ENCODE measurements around the gene PIAS4.

- no peak for TF ChIP-seq TAF1 (IDR thresholded peaks at IDR 0.05; ENCODE audit: borderline replicate concordance, low read depth, low read length)
- no peak for TF ChIP-seq POLR2AphosphoS5 (IDR thresholded peaks at IDR 0.05; ENCODE audit: low read length)
- TF ChIP-seq ATF7 (IDR thresholded peaks at IDR 0.05; ENCODE audit: low read depth): no peak
- no peak for TF ChIP-seq EED (IDR thresholded peaks at IDR 0.05; ENCODE audit: low read depth)
- TF ChIP-seq CTCF (IDR thresholded peaks at IDR 0.05 in 2 of 3, conservative IDR thresholded peaks at IDR 0.05 in 1 of 3; ENCODE audit: control insufficient read depth in 2 of 3, extremely low read depth in 1 of 3, insufficient read depth in 1 of 3, low read depth in 3 of 3, low read length in 3 of 3): no peak
Measured at GRCh38 chr19:4019578-4019977, 12.0 kb downstream of the PIAS4 start.
